Upper lobe of left lung (tissue), 4 donors: Measurements from ENCODE around the gene FNTB.

Experiments used
- CTCF ChIP-seq, 6 experiments: fragments of 450-650 bp in 4 of 6; fragments of 200-600 bp in 2 of 6; sonication (generic) in 2 of 6; IDR thresholded peaks; one replicate each; pipeline ENCODE4 v1.5.1; 2016 to 2019; ENCODE audit warnings: antibody characterized with exemption in 6 of 6
- POLR2A ChIP-seq, 4 donors: fragments of 450-650 bp; IDR thresholded peaks; one replicate each; pipeline ENCODE4 v1.5.1; 2016 to 2017; ENCODE audit warnings: antibody characterized with exemption in 4 of 4, mild to moderate bottlenecking in 2 of 4
- POLR2AphosphoS5 ChIP-seq, 2 donors: sonication (generic); formaldehyde crosslinking; IDR thresholded peaks; one replicate each; pipeline ENCODE4 v1.5.1; 2017; ENCODE audit warnings: antibody characterized with exemption in 2 of 2

GRCh38 chr14:64968651-64969050 lies 18.0 kb upstream of the FNTB start:
- TF ChIP-seq CTCF (IDR thresholded peaks at IDR 0.05) (no peak), POLR2A (IDR thresholded peaks at IDR 0.05) (no peak), POLR2AphosphoS5 (IDR thresholded peaks at IDR 0.05) (no peak)
